NCI-H526 (cell line): Measurements from ENCODE around the gene HCLS1.
"Not testable (repeated sequence)": the region's sequence is repeated elsewhere in the genome, so short reads cannot be mapped to it uniquely, and the experiment has no call there.

Source experiments
- DNase-seq, 2 experiments: peaks; one replicate each; lab custom pipeline; 2025; lab: John Stamatoyannopoulos, UW

The HCLS1 gene

DNA sequence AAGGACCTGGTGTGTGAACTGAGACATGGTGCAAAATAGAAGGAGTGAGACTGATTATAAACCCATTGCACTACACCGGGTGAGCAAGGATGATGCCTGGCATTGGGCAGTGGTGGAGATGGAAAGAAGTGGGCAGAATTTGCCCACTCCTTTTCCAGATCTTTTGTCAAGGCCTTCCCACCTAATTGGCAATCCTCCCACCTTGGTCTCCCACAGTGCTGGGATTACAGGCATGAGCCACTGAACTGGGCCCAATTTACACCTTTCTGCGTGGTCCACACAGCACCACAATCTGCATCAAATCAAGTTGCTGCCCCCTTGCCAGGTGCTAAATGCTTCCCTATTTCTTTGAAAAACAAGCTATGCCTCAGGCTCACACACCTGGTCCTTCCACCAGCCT lies 62.1 kb downstream of the HCLS1 start:
- no peak for DNase-seq

DNA sequence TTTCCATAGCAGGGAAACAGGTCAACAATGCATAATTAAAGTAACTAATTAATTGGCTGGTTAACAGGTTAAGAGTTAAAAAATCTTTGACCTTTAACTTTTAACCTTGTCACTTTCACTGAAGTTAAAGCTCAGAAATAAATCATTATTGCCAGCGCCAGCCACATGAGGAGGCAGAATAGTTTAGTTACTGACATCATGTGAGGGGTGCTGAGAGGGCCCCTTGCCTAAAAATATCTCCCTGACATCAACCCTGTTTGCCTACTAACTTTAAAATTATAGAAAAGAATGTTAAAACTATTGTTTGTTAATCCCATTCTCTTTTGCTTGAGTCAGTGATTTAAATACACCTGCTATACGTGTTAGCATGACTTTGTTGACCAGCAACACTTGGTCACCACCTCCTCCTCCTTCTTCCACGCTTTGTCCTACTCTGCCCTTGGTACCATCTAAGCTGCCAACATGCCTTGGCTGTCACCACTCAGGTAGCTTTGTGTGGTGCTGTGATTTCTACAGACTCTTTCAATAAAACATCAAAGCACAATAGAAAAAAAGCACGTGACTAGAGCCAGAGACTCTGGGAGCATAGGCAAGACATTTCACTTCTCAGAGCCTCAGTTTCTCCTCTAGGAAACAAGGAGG lies 64.8 kb downstream of the HCLS1 start:
- no peak for DNase-seq

DNA sequence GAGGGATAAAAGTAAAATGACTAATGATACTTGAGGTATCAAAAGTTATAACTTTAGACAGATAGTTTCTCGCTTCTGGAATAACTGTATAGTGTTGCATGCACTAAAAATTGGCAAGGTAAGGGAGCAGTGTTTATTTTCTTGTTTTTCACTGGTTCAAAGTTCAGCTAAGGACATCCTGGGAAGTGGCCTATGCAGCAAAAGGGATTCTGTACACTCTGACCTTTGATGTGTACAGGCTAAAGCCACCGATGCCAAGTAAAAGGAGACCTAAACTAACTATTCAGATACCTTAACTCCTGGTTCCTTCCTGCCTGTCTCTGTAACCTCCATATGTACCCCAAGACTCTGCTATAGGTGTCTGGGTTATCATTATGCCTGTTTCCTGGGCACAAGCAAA lies 65.9 kb downstream of the HCLS1 start:
- DNase-seq: no peak

GRCh38 chr3:121593806-121594205 lies 66.9 kb downstream of the HCLS1 start:
- not testable (repeated sequence) for DNase-seq

GRCh38 chr3:121592856-121593702 lies 67.6 kb downstream of the HCLS1 start, which contains the start of gene FBXO40:
TSS of gene FBXO40 (plus strand) at chr3:121593379. CDS start at chr3:121620576, 27,197 bp downstream.
- DNase-seq: peak; percentile 99 to 100

DNA sequence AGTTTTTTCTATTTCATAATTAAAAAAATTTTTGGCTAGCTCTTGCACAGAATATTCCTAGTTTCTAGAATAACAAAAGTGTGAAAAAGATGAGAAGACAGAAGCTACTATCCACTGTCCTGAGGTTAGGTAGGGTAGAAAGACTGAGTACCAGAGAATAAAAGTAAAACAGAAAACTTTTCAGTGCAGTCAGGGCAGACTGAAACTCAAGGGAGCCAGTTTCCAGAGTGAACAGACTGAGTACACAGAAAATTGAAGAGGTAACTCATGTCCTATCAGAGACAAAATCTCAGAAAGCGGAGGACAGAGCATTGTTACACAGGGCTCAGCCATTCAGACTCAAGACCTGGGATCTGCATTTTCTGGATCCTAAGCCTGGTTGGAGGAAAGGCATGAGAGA lies 76.3 kb downstream of the HCLS1 start:
- no peak for DNase-seq

- DNase-seq: no peak
Observed at GRCh38 chr3:121581691-121582090, 79.0 kb downstream of the HCLS1 start.
